T-cell (primary cell): Measurements from ENCODE around the gene GNPNAT1. TPM values are rescaled to one million over a fixed set of nuclear protein-coding genes. Genes with fewer than 3 reads are reported as not detected.
"Not testable (repeated sequence)": the region's sequence is repeated elsewhere in the genome, so short reads cannot be mapped to it uniquely, and the experiment has no call there.

ENCODE experiments used
- ATAC-seq, 4 experiments: fragments of 200-7000 bp in 3 of 4; fragments of 150-1000 bp in 1 of 4; cut with Tn5 transposase; replicated peaks in 1 of 4; 1 replicate in 3 of 4; 2 replicates in 1 of 4; pipeline ENCODE4 v1.10.0; 2021; ENCODE audit warnings: moderate library complexity in 3 of 4, mild to moderate bottlenecking in 2 of 4, moderate number of reproducible peaks in 1 of 4
- CTCF ChIA-PET, 2 donors: fragments of 300-600 bp; sonication (Branson Sonifier 250); formaldehyde crosslinking; loops; one replicate each; lab custom pipeline; 2022; ENCODE audit warnings: antibody characterized with exemption in 2 of 2; lab: Charles Lee
- POLR2A ChIA-PET, 2 donors: fragments of 300-600 bp; sonication (Branson Sonifier 250); formaldehyde crosslinking; loops; one replicate each; lab custom pipeline; 2022; ENCODE audit warnings: antibody characterized with exemption in 2 of 2; lab: Charles Lee
- DNase-seq, 35 experiments: peaks; one replicate each; pipeline versions ENCODE4 v3.0.0 to v3.0.0-alpha.2; 2013 to 2023
- H3K27ac ChIP-seq: one replicate; pipeline ENCODE4 v1.5.1; 2013; ENCODE audit warnings: low read length
- H3K27me3 ChIP-seq, 2 experiments: replicated peaks in 1 of 2; 1 replicate in 1 of 2; 2 replicates in 1 of 2; pipeline versions ENCODE4 v1.6.1 to v1.7.0; 2013; ENCODE audit warnings: low read length in 1 of 2, mixed read lengths in 1 of 2; ENCODE audit not compliant: control insufficient read depth in 2 of 2, insufficient read depth in 2 of 2; ENCODE audit errors: extremely low read depth in 1 of 2
- H3K36me3 ChIP-seq, 2 donors: 1 replicate in 1 of 2; 2 replicates in 1 of 2; pipeline versions ENCODE4 v1.6.1 to v1.7.0; 2013; ENCODE audit warnings: low read length in 1 of 2; ENCODE audit not compliant: control insufficient read depth in 2 of 2, insufficient read depth in 1 of 2; ENCODE audit errors: extremely low read depth in 1 of 2
- H3K4me1 ChIP-seq, 2 experiments: 1 replicate in 1 of 2; 2 replicates in 1 of 2; pipeline versions ENCODE4 v1.6.1 to v1.7.0; 2013; ENCODE audit warnings: low read length in 2 of 2, mixed read lengths in 1 of 2; ENCODE audit not compliant: insufficient read depth in 2 of 2, control insufficient read depth in 1 of 2; ENCODE audit errors: extremely low read depth in 1 of 2
- H3K4me3 ChIP-seq, 2 donors: 1 replicate in 1 of 2; 2 replicates in 1 of 2; pipeline versions ENCODE4 v1.5.1 to v1.7.0; 2013; ENCODE audit warnings: mild to moderate bottlenecking in 2 of 2, low read length in 1 of 2, moderate library complexity in 1 of 2; ENCODE audit not compliant: control insufficient read depth in 1 of 2; ENCODE audit errors: extremely low read depth in 1 of 2
- H3K9me3 ChIP-seq: 2 replicates; pipeline ENCODE4 v1.7.0; 2013
- H3K27ac Mint-ChIP-seq, 2 donors: one replicate each; pipeline ENCODE4 v1.8.0; 2020 to 2021; ENCODE audit warnings: mild to moderate bottlenecking in 2 of 2, mixed read lengths in 2 of 2
- H3K27me3 Mint-ChIP-seq, 2 donors: one replicate each; pipeline ENCODE4 v1.8.0; 2021 to 2022; ENCODE audit warnings: mixed read lengths in 2 of 2
- H3K36me3 Mint-ChIP-seq: one replicate; pipeline ENCODE4 v1.8.0; 2021; ENCODE audit warnings: mixed read lengths
- H3K4me1 Mint-ChIP-seq, 3 donors: one replicate each; pipeline ENCODE4 v1.8.0; 2020 to 2022; ENCODE audit warnings: mixed read lengths in 3 of 3, mild to moderate bottlenecking in 1 of 3
- H3K4me3 Mint-ChIP-seq, 3 donors: one replicate each; pipeline ENCODE4 v1.8.0; 2020 to 2022; ENCODE audit warnings: mild to moderate bottlenecking in 3 of 3, mixed read lengths in 3 of 3, moderate library complexity in 3 of 3
- H3K9me3 Mint-ChIP-seq, 3 donors: one replicate each; pipeline ENCODE4 v1.8.0; 2020 to 2022; ENCODE audit warnings: mixed read lengths in 3 of 3
- WGBS: methylation state at CpG from one replicate; pipeline ENCODE4 v1.1.5; 2013; ENCODE audit warnings: missing lambda C conversion rate; ENCODE audit not compliant: insufficient coverage; 5-methylcytosine and 5-hydroxymethylcytosine counted together
- total RNA-seq, 35 experiments: library from RNA in 6 of 35; stranded (reverse) in 6 of 35; fragments of 120-200 nt in 1 of 35; gene quantifications; one replicate each; pipeline versions ENCODE4 v1.2.1 to v1.2.4 and lab custom pipeline; 2013 to 2026

GNPNAT1 gene
- total RNA-seq, 5 donors from 2014 or later (not counting 1 experiment from before 2014, with no cell fraction given) = 6.9 to 10.7 (median 8.9) TPM

DNA sequence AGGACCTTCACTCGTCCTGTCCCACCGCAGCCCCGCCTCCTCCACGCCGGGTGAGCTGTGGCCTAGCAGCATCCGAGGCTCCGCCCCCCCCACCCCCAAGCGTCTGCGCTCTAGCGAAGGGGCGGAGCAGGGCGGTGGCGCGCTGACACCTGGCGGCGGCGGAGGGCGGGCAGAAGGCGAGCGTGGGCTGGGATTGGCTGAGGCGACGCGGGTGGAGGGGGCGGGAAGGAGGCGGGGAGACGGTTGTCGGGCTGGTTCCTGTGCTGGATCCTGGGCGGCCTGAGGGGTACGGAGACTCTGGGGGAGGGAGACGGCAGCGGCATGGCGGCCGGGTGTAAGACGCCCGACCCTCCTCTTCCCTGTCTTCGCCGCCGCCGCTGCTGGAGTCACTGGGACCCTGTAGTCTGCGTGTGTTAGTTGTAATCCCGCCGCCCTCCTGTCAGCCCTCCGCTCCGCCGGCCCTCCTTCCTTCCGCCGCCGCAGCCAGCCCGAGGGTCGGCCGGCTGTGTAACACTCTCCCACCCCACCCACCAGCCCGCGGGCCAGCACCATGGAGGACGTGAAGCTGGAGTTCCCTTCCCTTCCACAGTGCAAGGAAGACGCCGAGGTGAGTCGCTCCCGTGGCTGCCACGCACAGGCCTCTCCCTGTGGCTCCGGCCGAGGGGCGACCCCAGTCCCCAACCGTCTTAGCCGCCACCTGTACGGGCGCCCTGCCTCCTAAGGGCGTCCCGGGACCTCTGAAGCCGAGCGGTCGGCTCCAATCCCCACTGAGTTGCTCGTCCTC, 61.3 kb downstream of the GNPNAT1 start, which contains the start of gene STYX:
TSS of gene STYX (plus strand) at position 242 of the 784 bp plus-strand sequence. CDS start at position 551, 309 bp downstream.
- under 1% methylated on average over 69 of the region's 72 CpGs for WGBS
- no peaks in the 10 kb centered on the region for H3K9me3 Mint-ChIP-seq
- peak; percentile 93 to 99 (median 96) for ATAC-seq
- no peaks in the 10 kb centered on the region for H3K27me3 ChIP-seq
- POLR2A ChIA-PET = interaction anchor here (0.6 to 2.4 kb wide), 8 partner anchors 10 to 1950 kb away, joined by 3 to 13 read pairs (median 3); partner anchors contain the start of gene TXNDC16 (in 1 of the 2)
- H3K4me1 ChIP-seq = peaks cover 4 to 21% of the 10 kb centered on the region in 2 experiments
- H3K4me1 Mint-ChIP-seq = peaks cover 38 to 42% (median 40%) of the 10 kb centered on the region in 3 donors
- CTCF ChIA-PET = interaction anchor here in 1 of 2 donors (0.6 to 1.4 kb wide), 5 partner anchors 12 to 1834 kb away, joined by 3 to 6 read pairs (median 3); partner anchors contain the start of gene TXNDC16
- H3K27me3 Mint-ChIP-seq = no peaks in the 10 kb centered on the region
- peaks cover 0 to 34% of the 10 kb centered on the region in 2 donors for H3K36me3 ChIP-seq
- H3K36me3 Mint-ChIP-seq = peaks cover 29% of the 10 kb centered on the region
- no peaks in the 10 kb centered on the region for H3K9me3 ChIP-seq
- peak; percentile 91 to 99 (median 97) for DNase-seq
- peak within 1 kb of the TSS; percentile 92 to 93 (median 92) for H3K4me3 Mint-ChIP-seq
- H3K27ac ChIP-seq = peak within 1 kb of the TSS; percentile 78
- peak within 1 kb of the TSS; percentile 76 to 100 for H3K4me3 ChIP-seq
- H3K27ac Mint-ChIP-seq = peak within 1 kb of the TSS; percentile 89

DNA sequence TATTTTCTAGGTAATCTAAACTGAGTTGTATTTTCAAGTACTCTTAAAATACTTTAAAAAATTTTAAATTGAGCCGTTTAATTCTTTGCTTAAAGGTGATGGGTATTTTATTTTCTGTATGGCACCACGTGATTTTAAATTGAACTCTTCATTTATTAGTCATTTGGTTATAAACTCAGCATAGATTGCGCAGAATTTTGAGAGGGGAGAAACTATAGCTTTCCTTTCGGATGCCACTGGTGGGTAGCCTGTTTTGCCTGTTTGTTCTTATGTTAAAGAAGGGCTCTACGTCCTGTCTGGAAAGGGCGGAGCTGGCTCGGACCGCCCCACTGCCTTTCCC, 61.9 kb downstream of the GNPNAT1 start:
- WGBS = 0% methylated on average over 1 of the region's 8 CpGs
- Histone ChIP-seq H3K36me3 (peaks cover 2 to 35% of the 10 kb centered on the region in 2 donors), H3K4me3 (peak overlapping the region; percentile 72 to 100)

DNA sequence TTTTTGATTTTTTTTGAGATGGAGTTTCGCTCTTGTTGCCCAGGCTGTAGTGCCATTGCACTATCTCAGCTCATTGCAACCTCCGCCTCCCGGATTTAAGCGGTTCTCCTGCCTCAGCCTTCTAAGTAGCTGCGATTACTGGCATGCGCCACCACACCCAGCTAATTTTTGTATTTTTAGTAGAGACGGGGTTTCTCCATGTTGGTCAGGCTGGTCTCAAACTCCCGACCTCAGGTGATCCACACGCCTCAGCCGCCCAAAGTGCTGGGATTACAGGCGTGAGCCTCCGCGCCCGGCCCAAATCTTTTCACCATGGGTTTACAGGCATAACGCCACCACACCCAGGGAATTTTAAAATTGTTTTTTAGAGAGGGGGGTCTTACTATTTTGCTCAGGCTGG, 62.4 kb downstream of the GNPNAT1 start:
- ATAC-seq, H3K4me3 ChIP-seq, H3K9me3 Mint-ChIP-seq, DNase-seq, H3K9me3 ChIP-seq, H3K27me3 ChIP-seq, H3K27me3 Mint-ChIP-seq: not testable (repeated sequence)
- Mint-ChIP-seq H3K4me3 (peak overlapping the region in 2 of 3 donors; percentile 0 to 47), H3K4me1 (peaks cover 29 to 41% (median 36%) of the 10 kb centered on the region in 3 donors), H3K36me3 (peaks cover 29% of the 10 kb centered on the region), H3K27ac (peak overlapping the region; percentile 44 to 75)
- POLR2A ChIA-PET = interaction anchor here (0.6 to 2.4 kb wide), 5 partner anchors 9 to 383 kb away, joined by 3 to 13 read pairs (median 3); no protein-coding TSS in a partner anchor
- CTCF ChIA-PET = interaction anchor here (0.6 to 2.0 kb wide), 5 partner anchors 13 to 1835 kb away, joined by 3 to 7 read pairs (median 5); partner anchors contain the start of gene TXNDC16 (in 1 of the 2)
- no CpG with 5 or more reads among the region's 15 CpGs for WGBS
- Histone ChIP-seq H3K27ac (peak overlapping the region; percentile 50), H3K4me1 (peaks cover 4 to 21% of the 10 kb centered on the region in 2 experiments), H3K36me3 (peaks cover 7 to 37% of the 10 kb centered on the region in 2 donors)

More for the DNA sequence above, 61.9 kb downstream of the GNPNAT1 start:
- no peak for ATAC-seq
- H3K4me3 Mint-ChIP-seq = peak overlapping the region; percentile 92 to 93 (median 92)
- ChIA-PET CTCF (interaction anchor here (0.6 to 1.4 kb wide), 5 partner anchors 13 to 1835 kb away, joined by 3 to 7 read pairs (median 3); partner anchors contain the start of gene TXNDC16 (in 1 of the 2)), POLR2A (interaction anchor here (0.6 to 2.4 kb wide), 8 partner anchors 10 to 1949 kb away, joined by 3 to 13 read pairs (median 3); partner anchors contain the start of gene TXNDC16 (in 1 of the 2))
- H3K36me3 Mint-ChIP-seq = peaks cover 30% of the 10 kb centered on the region
- H3K27ac ChIP-seq = peak overlapping the region; percentile 50
- H3K4me1 ChIP-seq = peaks cover 4 to 21% of the 10 kb centered on the region in 2 experiments
- H3K4me1 Mint-ChIP-seq = peaks cover 34 to 41% (median 37%) of the 10 kb centered on the region in 3 donors
- no peaks in the 10 kb centered on the region for H3K9me3 ChIP-seq
- H3K9me3 Mint-ChIP-seq = no peaks in the 10 kb centered on the region
- no peaks in the 10 kb centered on the region for H3K27me3 Mint-ChIP-seq
- H3K27ac Mint-ChIP-seq = peak overlapping the region; percentile 89
- no peaks in the 10 kb centered on the region for H3K27me3 ChIP-seq
- DNase-seq = no peak

DNA sequence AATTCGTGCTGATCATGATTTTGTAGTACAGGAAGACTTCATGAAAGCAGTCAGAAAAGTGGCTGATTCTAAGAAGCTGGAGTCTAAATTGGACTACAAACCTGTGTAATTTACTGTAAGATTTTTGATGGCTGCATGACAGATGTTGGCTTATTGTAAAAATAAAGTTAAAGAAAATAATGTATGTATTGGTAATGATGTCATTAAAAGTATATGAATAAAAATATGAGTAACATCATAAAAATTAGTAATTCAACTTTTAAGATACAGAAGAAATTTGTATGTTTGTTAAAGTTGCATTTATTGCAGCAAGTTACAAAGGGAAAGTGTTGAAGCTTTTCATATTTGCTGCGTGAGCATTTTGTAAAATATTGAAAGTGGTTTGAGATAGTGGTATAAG, 63.9 kb downstream of the GNPNAT1 start:
- H3K4me3 ChIP-seq, H3K27me3 Mint-ChIP-seq, DNase-seq, H3K27me3 ChIP-seq, H3K4me3 Mint-ChIP-seq, H3K27ac ChIP-seq, H3K27ac Mint-ChIP-seq, H3K9me3 Mint-ChIP-seq, ATAC-seq, H3K9me3 ChIP-seq: not testable (repeated sequence)
- peaks cover 8 to 39% of the 10 kb centered on the region in 2 donors for H3K36me3 ChIP-seq
- ChIA-PET POLR2A (interaction anchor here in 1 of 2 donors (0.6 kb wide), 1 partner anchor 399 kb away, joined by 3 read pairs; no protein-coding TSS in a partner anchor), CTCF (interaction anchor here (0.5 to 2.0 kb wide), 4 partner anchors 12 to 276 kb away, joined by 3 to 5 read pairs (median 4); no protein-coding TSS in a partner anchor)
- WGBS = 83% methylated on average over 1 of the region's 2 CpGs
- peaks cover 23% of the 10 kb centered on the region for H3K36me3 Mint-ChIP-seq
- peaks cover 28 to 40% (median 34%) of the 10 kb centered on the region in 3 donors for H3K4me1 Mint-ChIP-seq
- H3K4me1 ChIP-seq = peaks cover 2 to 18% of the 10 kb centered on the region in 2 experiments

Other genes with a start within 250 kb of the GNPNAT1 start
- gene TXNDC16, start 239.1 kb downstream of the GNPNAT1 start, total RNA-seq = 10 to 100 TPM in 1 of 5 donors, 1 to 10 TPM in 4; 6.0 to 12.4 (median 9.0) TPM
- under 1 TPM in 3 of 5 donors, not detected in 2; 0.13 to 0.33 (median 0.15) TPM for gene GPR137C, start 238.8 kb downstream of the GNPNAT1 start, total RNA-seq
- gene ERO1A, start 96.0 kb downstream of the GNPNAT1 start, total RNA-seq = 10 to 100 TPM; 62.7 to 97.3 (median 91.3) TPM
- 100 to 1,000 TPM in 2 of 5 donors, 10 to 100 TPM in 3; 71.4 to 103 (median 74.9) TPM for gene PSMC6, start 84.4 kb downstream of the GNPNAT1 start, total RNA-seq
- 10 to 100 TPM; 29.6 to 40.0 (median 36.9) TPM for gene STYX, start 61.4 kb downstream of the GNPNAT1 start, total RNA-seq
- 1 to 10 TPM in 1 of 5 donors, under 1 TPM in 3, not detected in 1; 0.35 to 1.0 (median 0.84) TPM for gene FERMT2, start 159.4 kb upstream of the GNPNAT1 start, total RNA-seq